Kidney (tissue), 14 donors: ENCODE data around the gene LMBR1. TPM values are rescaled to one million over a fixed set of nuclear protein-coding genes. Genes with fewer than 3 reads are reported as not detected.
A peak's percentile ranks its signal among the peaks of the same experiment; 100 is the strongest.
"Not testable (repeated sequence)": the region's sequence is repeated elsewhere in the genome, so short reads cannot be mapped to it uniquely, and the experiment has no call there.

Experiments
- DNase-seq, 5 donors: peaks; one replicate each; pipeline ENCODE4 v3.0.0-alpha.2; 2013 to 2020
- FAIRE-seq: peaks from 2 replicates; lab custom pipeline; 2012; peaks lifted over from hg19 to GRCh38; lab: Jason Lieb, UNC
- H3K27ac ChIP-seq, 2 donors: one replicate each; pipeline ENCODE4 v1.7.0; 2013; ENCODE audit warnings: low read depth in 2 of 2, low read length in 2 of 2, inconsistent platforms in 1 of 2
- H3K27me3 ChIP-seq: one replicate; pipeline ENCODE4 v1.7.1; 2013; ENCODE audit warnings: low read length, inconsistent platforms; ENCODE audit not compliant: control insufficient read depth, insufficient read depth
- H3K36me3 ChIP-seq, 3 donors: one replicate each; pipeline versions ENCODE4 v1.7.0 to v1.7.1; 2013; ENCODE audit warnings: low read length in 3 of 3, control low read depth in 1 of 3, inconsistent platforms in 1 of 3; ENCODE audit not compliant: insufficient read depth in 3 of 3, control insufficient read depth in 2 of 3
- H3K4me1 ChIP-seq, 3 donors: one replicate each; pipeline versions ENCODE4 v1.7.0 to v1.7.1; 2013; ENCODE audit warnings: low read length in 3 of 3, inconsistent platforms in 1 of 3, low read depth in 1 of 3; ENCODE audit not compliant: control insufficient read depth in 2 of 3, insufficient read depth in 2 of 3
- H3K4me3 ChIP-seq, 3 donors: one replicate each; pipeline versions ENCODE4 v1.7.0 to v1.8.1; 2013; ENCODE audit warnings: low read length in 3 of 3, control low read depth in 1 of 3, inconsistent platforms in 1 of 3
- H3K9ac ChIP-seq, 3 donors: one replicate each; pipeline versions ENCODE4 v1.7.0 to v1.7.1; 2013; ENCODE audit warnings: low read length in 3 of 3, control low read depth in 1 of 3, inconsistent platforms in 1 of 3
- H3K9me3 ChIP-seq, 3 donors: one replicate each; pipeline versions ENCODE4 v1.7.0 to v1.7.1; 2013; ENCODE audit warnings: low read length in 3 of 3, control low read depth in 1 of 3, inconsistent platforms in 1 of 3; ENCODE audit not compliant: control insufficient read depth in 2 of 3, insufficient read depth in 1 of 3
- intact Hi-C: fragments of 100-400 bp; cut with DNase I; formaldehyde crosslinking; loops from one replicate; pipeline ENCODE4 v1.11.1; 2022
- polyA plus RNA-seq: library from polyadenylated mRNA; stranded (reverse); fragments of 350-450 nt; fragmentation: Illumina TruSeq; extraction: RNeasy Lipid Tissue Mini Kit (QIAGEN cat#74804); gene quantifications from one replicate; pipeline ENCODE4 v1.2.3, GENCODE V29; 2014; ENCODE audit warnings: low read depth, low replicate concordance; ENCODE audit not compliant: insufficient read depth
- total RNA-seq: library from RNA; stranded (reverse); fragmentation: NEBNext Ultra II Directional; extraction: Animal tissue kit (Norgen Biotek cat#: 25700); gene quantifications from one replicate; pipeline ENCODE4 v1.2.1, GENCODE V29; 2021
- TF ChIP-seq, protein P1 (sequence below): IDR thresholded peaks from 3 replicates; pipeline ENCODE4 v1.5.1; 2012; ENCODE audit warnings: mild to moderate bottlenecking, moderate library complexity, borderline replicate concordance; ENCODE audit not compliant: insufficient read depth; ENCODE audit errors: extremely low read depth
- donor health status: control.
- donor health status: control.
- donor health status: control.
- donor health status: control.
- donor health status: control.
- donor health status: DM: yes; HTN: yes; CAD: no.
- donor health status: Normal renal cell carcinoma (clear cell type).

Gene LMBR1
- total and polyA plus RNA-seq, 2 donors from 2014 or later = 19.6 to 82.6 TPM

DNA sequence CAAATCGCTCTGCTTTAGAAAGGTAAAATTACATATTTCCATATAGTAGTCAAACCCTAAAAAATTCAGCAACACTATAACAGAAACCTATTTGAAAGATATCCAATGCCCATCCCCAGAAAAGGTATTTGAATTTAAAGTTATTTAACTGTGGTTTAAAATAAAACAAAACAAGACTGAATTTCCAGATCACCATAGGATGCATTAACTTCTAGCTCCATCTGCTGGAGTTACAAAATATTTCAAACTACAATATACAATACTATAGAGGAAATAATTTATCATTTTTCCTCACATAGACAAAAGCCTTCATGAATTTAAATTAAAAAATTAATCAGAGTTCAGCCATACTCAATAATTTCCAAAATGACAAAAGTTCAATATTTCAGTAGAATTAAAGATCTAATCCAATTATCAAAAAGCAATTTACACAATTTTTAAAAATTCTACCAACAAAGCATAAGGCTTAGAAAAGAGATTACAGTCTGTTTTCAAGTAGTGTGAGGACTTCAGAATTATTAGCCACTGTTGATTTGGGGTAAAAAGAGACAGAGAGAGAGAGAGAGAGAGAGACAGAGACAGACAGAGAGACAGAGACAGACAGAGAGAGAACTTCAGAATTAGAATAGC is 75.9 kb downstream of the LMBR1 start:
- Histone ChIP-seq H3K9me3 (no peaks in the 10 kb centered on the region), H3K4me1 (no peaks in the 10 kb centered on the region), H3K27ac (no peak overlapping the region), H3K4me3 (no peak overlapping the region), H3K9ac (no peak overlapping the region), H3K36me3 (peaks cover 0 to 2% (median 0%) of the 10 kb centered on the region in 3 donors), H3K27me3 (no peaks in the 10 kb centered on the region)
- peak in 2 of 5 donors; percentile 10 to 23 for DNase-seq
- FAIRE-seq = peak; percentile 96
- TF ChIP-seq, protein P1, sequence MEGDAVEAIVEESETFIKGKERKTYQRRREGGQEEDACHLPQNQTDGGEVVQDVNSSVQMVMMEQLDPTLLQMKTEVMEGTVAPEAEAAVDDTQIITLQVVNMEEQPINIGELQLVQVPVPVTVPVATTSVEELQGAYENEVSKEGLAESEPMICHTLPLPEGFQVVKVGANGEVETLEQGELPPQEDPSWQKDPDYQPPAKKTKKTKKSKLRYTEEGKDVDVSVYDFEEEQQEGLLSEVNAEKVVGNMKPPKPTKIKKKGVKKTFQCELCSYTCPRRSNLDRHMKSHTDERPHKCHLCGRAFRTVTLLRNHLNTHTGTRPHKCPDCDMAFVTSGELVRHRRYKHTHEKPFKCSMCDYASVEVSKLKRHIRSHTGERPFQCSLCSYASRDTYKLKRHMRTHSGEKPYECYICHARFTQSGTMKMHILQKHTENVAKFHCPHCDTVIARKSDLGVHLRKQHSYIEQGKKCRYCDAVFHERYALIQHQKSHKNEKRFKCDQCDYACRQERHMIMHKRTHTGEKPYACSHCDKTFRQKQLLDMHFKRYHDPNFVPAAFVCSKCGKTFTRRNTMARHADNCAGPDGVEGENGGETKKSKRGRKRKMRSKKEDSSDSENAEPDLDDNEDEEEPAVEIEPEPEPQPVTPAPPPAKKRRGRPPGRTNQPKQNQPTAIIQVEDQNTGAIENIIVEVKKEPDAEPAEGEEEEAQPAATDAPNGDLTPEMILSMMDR = peak; percentile 20
- intact Hi-C loops = no loop called here

- H3K27ac ChIP-seq = no peak overlapping the region
- FAIRE-seq (no peak), DNase-seq (no peak)
- peaks cover 0 to 2% (median 0%) of the 10 kb centered on the region in 3 donors for H3K36me3 ChIP-seq
- H3K9me3 ChIP-seq = no peaks in the 10 kb centered on the region
- intact Hi-C loops = no loop called here
- H3K4me3 ChIP-seq = no peak overlapping the region
- H3K27me3 ChIP-seq = no peaks in the 10 kb centered on the region
- TF ChIP-seq, protein P1 = no peak
- no peaks in the 10 kb centered on the region for H3K4me1 ChIP-seq
- no peak overlapping the region for H3K9ac ChIP-seq
Observed at GRCh38 chr7:156811706-156812105, 81.3 kb downstream of the LMBR1 start.

- H3K9ac ChIP-seq, FAIRE-seq, H3K27ac ChIP-seq, H3K36me3 ChIP-seq, H3K9me3 ChIP-seq, H3K4me3 ChIP-seq, intact Hi-C loops, H3K27me3 ChIP-seq, H3K4me1 ChIP-seq, DNase-seq: not testable (repeated sequence)
Observed at GRCh38 chr7:156803656-156804055, 89.3 kb downstream of the LMBR1 start.

- TF ChIP-seq, protein P1 = no peak
- no peaks in the 10 kb centered on the region for H3K9me3 ChIP-seq
- no peaks in the 10 kb centered on the region for H3K36me3 ChIP-seq
- no peak for DNase-seq
- intact Hi-C loops = no loop called here
- no peak overlapping the region for H3K27ac ChIP-seq
- H3K9ac ChIP-seq = no peak overlapping the region
- no peak overlapping the region for H3K4me3 ChIP-seq
- H3K4me1 ChIP-seq = no peaks in the 10 kb centered on the region
- H3K27me3 ChIP-seq = no peaks in the 10 kb centered on the region
- no peak for FAIRE-seq
Observed at GRCh38 chr7:156802214-156802613, 90.8 kb downstream of the LMBR1 start.
